Gastroesophageal sphincter (tissue), 3 donors: Measurements from ENCODE around the gene ASB6.

Experiments
- CTCF ChIP-seq, 4 experiments: fragments of 200-600 bp in 2 of 4; fragments of 450-650 bp in 2 of 4; sonication (generic) in 1 of 4; IDR thresholded peaks; one replicate each; pipeline ENCODE4 v1.5.1; 2017 to 2019; ENCODE audit warnings: antibody characterized with exemption in 4 of 4, mild to moderate bottlenecking in 2 of 4, moderate library complexity in 2 of 4
- EP300 ChIP-seq: sonication (generic); formaldehyde crosslinking; IDR thresholded peaks from one replicate; pipeline ENCODE4 v1.6.1; 2017; ENCODE audit warnings: antibody characterized with exemption, mild to moderate bottlenecking
- POLR2A ChIP-seq, 2 donors: fragments of 450-650 bp; IDR thresholded peaks; one replicate each; pipeline ENCODE4 v1.6.1; 2017; ENCODE audit warnings: antibody characterized with exemption in 2 of 2, mild to moderate bottlenecking in 2 of 2, moderate library complexity in 1 of 2
- POLR2AphosphoS5 ChIP-seq: sonication (generic); formaldehyde crosslinking; IDR thresholded peaks from one replicate; pipeline ENCODE4 v1.6.1; 2017; ENCODE audit warnings: antibody characterized with exemption

- TF ChIP-seq CTCF (IDR thresholded peaks at IDR 0.05) (no peak), POLR2A (IDR thresholded peaks at IDR 0.05) (no peak), EP300 (no peak), POLR2AphosphoS5 (no peak)
Observed at GRCh38 chr9:129612123-129612522, 29.8 kb downstream of the ASB6 start.
